Endothelial cell of umbilical vein (primary cell): ENCODE data around the gene ADAP2. TPM values are rescaled to one million over a fixed set of nuclear protein-coding genes. Genes with fewer than 3 reads are reported as not detected.

ENCODE experiments used
- BruUV-seq: library from RNA; stranded (reverse); fragments of 400-500 nt; replicated peaks from 2 replicates; lab custom pipeline; 2021; lab: Mats Ljungman, UMichigan
- CTCF ChIA-PET: fragments of 300-600, 350-600 bp; sonication (Branson Sonifier 250); formaldehyde crosslinking; loops from one replicate; lab custom pipeline; 2021; ENCODE audit warnings: antibody characterized with exemption, inconsistent platforms; lab: Charles Lee
- POLR2A ChIA-PET: fragments of 300-600, 350-600 bp; sonication (Branson Sonifier 250); formaldehyde crosslinking; loops from one replicate; lab custom pipeline; 2021; ENCODE audit warnings: antibody characterized with exemption, inconsistent platforms; lab: Charles Lee
- DNase-seq: peaks from one replicate; pipeline ENCODE4 v3.0.0-alpha.2; 2011; ENCODE audit warnings: low read depth, low spot score
- FAIRE-seq: peaks from 2 replicates; lab custom pipeline; 2011; peaks lifted over from hg19 to GRCh38; lab: Jason Lieb, UNC
- H2AFZ ChIP-seq: 2 replicates; pipeline ENCODE4 v1.6.0; 2012; ENCODE audit warnings: low read depth, low read length, control low read depth, inconsistent platforms
- H3K27ac ChIP-seq: 2 replicates; pipeline ENCODE4 v1.5.1; 2011; ENCODE audit warnings: low read depth, mild to moderate bottlenecking, control low read depth, low read length, moderate library complexity; ENCODE audit not compliant: insufficient read depth
- H3K27me3 ChIP-seq, 2 experiments: 2 replicates each; pipeline versions ENCODE4 v1.6.0 to v1.6.1; 2011; ENCODE audit warnings: low read length in 2 of 2, mixed read lengths in 1 of 2; ENCODE audit not compliant: control insufficient read depth in 2 of 2, insufficient read depth in 2 of 2
- H3K36me3 ChIP-seq, 2 experiments: 2 replicates in 1 of 2; 3 replicates in 1 of 2; pipeline ENCODE4 v1.5.1; 2011; ENCODE audit warnings: low read length in 2 of 2, mild to moderate bottlenecking in 1 of 2, moderate library complexity in 1 of 2; ENCODE audit not compliant: control insufficient read depth in 2 of 2, insufficient read depth in 2 of 2; ENCODE audit errors: extremely low read depth in 1 of 2
- H3K4me1 ChIP-seq: 3 replicates; pipeline ENCODE4 v1.5.1; 2011; ENCODE audit warnings: mild to moderate bottlenecking, low read length; ENCODE audit not compliant: control insufficient read depth, insufficient read depth; ENCODE audit errors: extremely low read depth
- H3K4me2 ChIP-seq: 2 replicates; pipeline ENCODE4 v1.6.1; 2011; ENCODE audit warnings: low read length, control low read depth, mixed read lengths; ENCODE audit not compliant: insufficient read depth
- H3K4me3 ChIP-seq, 3 experiments: fragments of 200-600 bp in 1 of 3; sonication (generic), shearing (Covaris generic) in 1 of 3; replicated peaks in 1 of 3; 2 replicates each; pipeline ENCODE4 v1.5.1; 2011 to 2016; ENCODE audit warnings: control low read depth in 3 of 3, low read length in 3 of 3, mild to moderate bottlenecking in 2 of 3, inconsistent platforms in 1 of 3, low read depth in 1 of 3, moderate library complexity in 1 of 3; ENCODE audit not compliant: insufficient read depth in 1 of 3
- H3K79me2 ChIP-seq: 2 replicates; pipeline ENCODE4 v1.6.0; 2012; ENCODE audit warnings: low read length, inconsistent platforms; ENCODE audit not compliant: control insufficient read depth, insufficient read depth
- H3K9ac ChIP-seq: replicated peaks from 2 replicates; pipeline ENCODE3; 2011; ENCODE audit warnings: low read length, control low read depth; ENCODE audit not compliant: insufficient read depth; ENCODE audit errors: extremely low read depth
- H3K9me1 ChIP-seq: replicated peaks from 3 replicates; pipeline ENCODE4 v1.6.0; 2011; ENCODE audit warnings: mild to moderate bottlenecking, low read length; ENCODE audit not compliant: control insufficient read depth, insufficient read depth; ENCODE audit errors: extremely low read depth
- H3K9me3 ChIP-seq: replicated peaks from 2 replicates; pipeline ENCODE4 v1.5.1; 2012; ENCODE audit warnings: low read length, inconsistent platforms; ENCODE audit not compliant: control insufficient read depth, insufficient read depth
- H4K20me1 ChIP-seq: replicated peaks from 2 replicates; pipeline ENCODE3; 2011; ENCODE audit warnings: mild to moderate bottlenecking, low read length; ENCODE audit not compliant: control insufficient read depth, insufficient read depth; ENCODE audit errors: extremely low read depth
- CTCF ChIP-seq, 2 donors: IDR thresholded peaks; 1 replicate in 1 of 2; 2 replicates in 1 of 2; pipeline ENCODE4 v1.5.1; 2011; ENCODE audit warnings: low read length in 2 of 2, mild to moderate bottlenecking in 2 of 2, moderate library complexity in 2 of 2, control low read depth in 1 of 2, inconsistent platforms in 1 of 2, low read depth in 1 of 2; ENCODE audit not compliant: insufficient read depth in 1 of 2; ENCODE audit errors: extremely low read depth in 1 of 2
- EZH2 ChIP-seq: IDR thresholded peaks from 2 replicates; pipeline ENCODE4 v1.6.1; 2012; ENCODE audit warnings: borderline replicate concordance, low read depth, mild to moderate bottlenecking, moderate library complexity, low read length, inconsistent platforms; ENCODE audit not compliant: severe bottlenecking
- FOS ChIP-seq: IDR thresholded peaks from 2 replicates; pipeline ENCODE4 v1.6.1; 2011; ENCODE audit warnings: mild to moderate bottlenecking, low read length, moderate library complexity, borderline replicate concordance; ENCODE audit not compliant: insufficient read depth
- GATA2 ChIP-seq: IDR thresholded peaks from 2 replicates; pipeline ENCODE4 v1.7.0; 2011; ENCODE audit warnings: low read depth, mild to moderate bottlenecking, moderate library complexity, mixed read lengths, low read length; ENCODE audit not compliant: insufficient read length, insufficient read depth
- JUN ChIP-seq: IDR thresholded peaks from 2 replicates; pipeline ENCODE4 v1.6.1; 2011; ENCODE audit warnings: borderline replicate concordance, low read depth; ENCODE audit not compliant: insufficient read length, insufficient read depth
- MAX ChIP-seq: IDR thresholded peaks from 2 replicates; pipeline ENCODE4 v1.6.1; 2011; ENCODE audit not compliant: insufficient read depth, insufficient read length
- MYC ChIP-seq: IDR thresholded peaks from one replicate; pipeline ENCODE4 v1.6.1; 2011; ENCODE audit warnings: mild to moderate bottlenecking, low read depth, low read length
- POLR2A ChIP-seq: IDR thresholded peaks from 2 replicates; pipeline ENCODE4 v1.6.1; 2012; ENCODE audit warnings: low read depth, mild to moderate bottlenecking, control low read depth, low read length
- POLR2AphosphoS5 ChIP-seq: IDR thresholded peaks from 2 replicates; pipeline ENCODE4 v1.6.1; 2012; ENCODE audit warnings: low read depth, mild to moderate bottlenecking, control low read depth, low read length, moderate library complexity; ENCODE audit not compliant: insufficient read depth
- dilution Hi-C: fragments of 300-500 bp; cut with MboI; formaldehyde crosslinking; loops from one replicate; pipeline ENCODE4 v1.15.0; 2019; ENCODE audit warnings: low sequenced_read_pairs; ENCODE audit not compliant: extremely low pct_ligation_motif_present
- intact Hi-C: fragments of 100-400 bp; cut with micrococcal nuclease; formaldehyde crosslinking; loops from one replicate; pipeline ENCODE4 v1.10.0; 2022
- polyA plus RNA-seq, 4 experiments: library from polyadenylated mRNA; depleted of rRNA in 3 of 4; stranded (reverse) in 3 of 4; unstranded in 1 of 4; fragments of >200 nt; gene quantifications; 2 replicates each; pipeline versions ENCODE4 v1.2.1 to v1.2.3, GENCODE V29; 2011 to 2012; ENCODE audit warnings: missing spikeins in 1 of 4
- total RNA-seq: library from RNA; stranded (reverse); gene quantifications from 2 replicates; pipeline ENCODE4 v1.2.3, GENCODE V29; 2021

The ADAP2 gene
- total and polyA plus RNA-seq, 2 donors (not counting 3 experiments of a cell fraction or from before 2014, with no cell fraction given) = 0.28 to 1.0 TPM

GRCh38 chr17:30958187-30958586 is 36.4 kb downstream of the ADAP2 start:
- peaks cover 3 to 6% of the 10 kb centered on the region in 2 experiments for H3K27me3 ChIP-seq
- H3K4me2 ChIP-seq = no peak overlapping the region
- ChIA-PET POLR2A (no interaction called here), CTCF (interaction anchor here (0.8 kb wide), 1 partner anchor 12 kb away, joined by 4 read pairs; the partner anchor contains the start of gene RNF135)
- H3K9me3 ChIP-seq = no peaks in the 10 kb centered on the region
- no TSS peak for BruUV-seq
- no peaks in the 10 kb centered on the region for H3K4me1 ChIP-seq
- intact Hi-C loops = no loop called here
- no peaks in the 10 kb centered on the region for H3K79me2 ChIP-seq
- no peak overlapping the region for H3K9ac ChIP-seq
- H3K4me3 ChIP-seq = no peak overlapping the region
- no peaks in the 10 kb centered on the region for H3K36me3 ChIP-seq
- no peak for TF ChIP-seq GATA2
- no peak for TF ChIP-seq POLR2AphosphoS5
- no peak for TF ChIP-seq FOS
- no peak for TF ChIP-seq CTCF (IDR thresholded peaks at IDR 0.05; ENCODE audit: extremely low read depth in 1 of 2, insufficient read depth in 1 of 2, low read depth in 1 of 2, low read length in 2 of 2)
- TF ChIP-seq EZH2 = no peak
- no peak for TF ChIP-seq MAX
- TF ChIP-seq POLR2A = no peak
- no peak for TF ChIP-seq MYC
- no peak for TF ChIP-seq JUN
- no peaks in the 10 kb centered on the region for H4K20me1 ChIP-seq
- no peak overlapping the region for H2AFZ ChIP-seq
- dilution Hi-C loops = no loop called here
- no peak overlapping the region for H3K27ac ChIP-seq
- H3K9me1 ChIP-seq = no peaks in the 10 kb centered on the region
- DNase-seq (no peak), FAIRE-seq (no peak)
